Mesothelial cell of epicardium (in vitro differentiated cells): ENCODE measurements around the gene SETD2. TPM values are rescaled to one million over a fixed set of nuclear protein-coding genes. Genes with fewer than 3 reads are reported as not detected.

Source experiments
- DNase-seq, 2 experiments: peaks; one replicate each; pipeline ENCODE4 v3.0.0; 2021; ENCODE audit warnings: low spot score in 2 of 2; ENCODE audit not compliant: unreplicated experiment in 2 of 2
- H3K27ac Mint-ChIP-seq: 2 replicates; pipeline ENCODE4 v1.8.0; 2021; ENCODE audit warnings: mixed read lengths
- H3K27me3 Mint-ChIP-seq: 2 replicates; pipeline ENCODE4 v1.8.0; 2021; ENCODE audit warnings: low read depth, mixed read lengths
- H3K36me3 Mint-ChIP-seq: 2 replicates; pipeline ENCODE4 v1.8.0; 2021; ENCODE audit warnings: mixed read lengths
- H3K4me1 Mint-ChIP-seq: 2 replicates; pipeline ENCODE4 v1.8.0; 2021; ENCODE audit warnings: mixed read lengths
- H3K4me3 Mint-ChIP-seq: 2 replicates; pipeline ENCODE4 v1.8.0; 2021; ENCODE audit warnings: mild to moderate bottlenecking, moderate library complexity, mixed read lengths
- H3K9me3 Mint-ChIP-seq: 2 replicates; pipeline ENCODE4 v1.8.0; 2021; ENCODE audit warnings: mixed read lengths
- CTCF ChIP-seq: fragments of 200-600 bp; sonication (generic); IDR thresholded peaks from one replicate; pipeline ENCODE4 v1.5.0; 2021; ENCODE audit warnings: antibody characterized with exemption; ENCODE audit not compliant: unreplicated experiment
- total RNA-seq: library from RNA; stranded (reverse); gene quantifications from 3 replicates; pipeline ENCODE4 v1.2.1, GENCODE V29; 2021

The SETD2 gene
- total RNA-seq, 1 donor from 2014 or later = 73.1 TPM

- Mint-ChIP-seq H3K36me3 (peaks cover 39% of the 10 kb centered on the region), H3K4me1 (peaks cover 12% of the 10 kb centered on the region), H3K9me3 (no peaks in the 10 kb centered on the region), H3K27me3 (no peaks in the 10 kb centered on the region), H3K4me3 (no peak overlapping the region), H3K27ac (peak overlapping the region; percentile 53)
- no peak for DNase-seq
- TF ChIP-seq CTCF = no peak
Measured at GRCh38 chr3:47098910-47099309, 65.0 kb downstream of the SETD2 start.

- H3K9me3 Mint-ChIP-seq = no peaks in the 10 kb centered on the region
- no peak for DNase-seq
- H3K36me3 Mint-ChIP-seq = peaks cover 34% of the 10 kb centered on the region
- peak overlapping the region; percentile 91 for H3K27ac Mint-ChIP-seq
- H3K4me3 Mint-ChIP-seq = no peak overlapping the region
- H3K4me1 Mint-ChIP-seq = peaks cover 12% of the 10 kb centered on the region
- no peaks in the 10 kb centered on the region for H3K27me3 Mint-ChIP-seq
- no peak for TF ChIP-seq CTCF
Measured at GRCh38 chr3:47097864-47098263, 66.0 kb downstream of the SETD2 start.

- peaks cover 12% of the 10 kb centered on the region for H3K4me1 Mint-ChIP-seq
Measured at GRCh38 chr3:47096959-47097358, 67.0 kb downstream of the SETD2 start.

GRCh38 chr3:47092090-47092489 lies 71.8 kb downstream of the SETD2 start:
- Mint-ChIP-seq H3K27me3 (no peaks in the 10 kb centered on the region), H3K9me3 (no peaks in the 10 kb centered on the region), H3K4me1 (peaks cover 5% of the 10 kb centered on the region), H3K36me3 (peaks cover 26% of the 10 kb centered on the region), H3K27ac (no peak overlapping the region), H3K4me3 (no peak overlapping the region)
- TF ChIP-seq CTCF = no peak
- DNase-seq = no peak

More at GRCh38 chr3:47096959-47097358, 67.0 kb downstream of the SETD2 start:
- Mint-ChIP-seq H3K27ac (peak overlapping the region; percentile 91), H3K27me3 (no peaks in the 10 kb centered on the region), H3K9me3 (no peaks in the 10 kb centered on the region), H3K36me3 (peaks cover 31% of the 10 kb centered on the region), H3K4me3 (no peak overlapping the region)
- TF ChIP-seq CTCF = no peak
- DNase-seq = no peak

GRCh38 chr3:47089630-47090029 lies 74.3 kb downstream of the SETD2 start:
- H3K27me3 Mint-ChIP-seq = no peaks in the 10 kb centered on the region
- no peak for TF ChIP-seq CTCF
- no peak overlapping the region for H3K4me3 Mint-ChIP-seq
- H3K4me1 Mint-ChIP-seq = peaks cover 2% of the 10 kb centered on the region
- H3K36me3 Mint-ChIP-seq = peaks cover 22% of the 10 kb centered on the region
- no peak for DNase-seq
- peak overlapping the region; percentile 41 for H3K27ac Mint-ChIP-seq
- H3K9me3 Mint-ChIP-seq = no peaks in the 10 kb centered on the region

GRCh38 chr3:47086071-47086470 lies 77.8 kb downstream of the SETD2 start:
- H3K4me1 Mint-ChIP-seq = peaks cover 2% of the 10 kb centered on the region
- H3K27ac Mint-ChIP-seq = no peak overlapping the region
- peaks cover 46% of the 10 kb centered on the region for H3K36me3 Mint-ChIP-seq

More at GRCh38 chr3:47086071-47086470, 77.8 kb downstream of the SETD2 start:
- Mint-ChIP-seq H3K27me3 (no peaks in the 10 kb centered on the region), H3K9me3 (no peaks in the 10 kb centered on the region), H3K4me3 (no peak overlapping the region)
- TF ChIP-seq CTCF = no peak
- DNase-seq = no peak
